Body of pancreas (tissue), 4 donors: ENCODE results near the gene ARFIP1. TPM values are rescaled to one million over a fixed set of nuclear protein-coding genes. Genes with fewer than 3 reads are reported as not detected.

Experiments
- ATAC-seq: fragments of 150-250 bp; one replicate; pipeline ENCODE4 v1.9.1; 2016
- DNase-seq, 4 donors: peaks; one replicate each; pipeline ENCODE4 v3.0.0-alpha.2; 2019
- H3K27ac ChIP-seq, 4 donors: fragments of 200-600 bp; sonication (generic); 1 replicate in 3 of 4; 2 replicates in 1 of 4; pipeline versions ENCODE4 v1.5.1 to v1.6.1; 2016 to 2019; ENCODE audit warnings: mild to moderate bottlenecking in 1 of 4, mixed read lengths in 1 of 4, moderate library complexity in 1 of 4
- H3K27me3 ChIP-seq, 2 donors: fragments of 200-600 bp; sonication (generic); one replicate each; pipeline ENCODE4 v1.6.0; 2016; ENCODE audit warnings: mild to moderate bottlenecking in 1 of 2
- H3K36me3 ChIP-seq, 2 donors: fragments of 200-600 bp; sonication (generic); replicated peaks in 1 of 2; 2 replicates each; pipeline ENCODE4 v1.5.1; 2016; ENCODE audit warnings: low read depth in 2 of 2; ENCODE audit not compliant: insufficient read depth in 1 of 2
- H3K4me1 ChIP-seq: fragments of 200-600 bp; sonication (generic); one replicate; pipeline ENCODE4 v1.6.0; 2016
- H3K4me3 ChIP-seq, 2 donors: fragments of 200-600 bp; sonication (generic); 1 replicate in 1 of 2; 2 replicates in 1 of 2; pipeline ENCODE4 v1.5.1; 2016 to 2019
- H3K9me3 ChIP-seq, 3 donors: fragments of 200-600 bp; sonication (generic); 1 replicate in 2 of 3; 2 replicates in 1 of 3; pipeline ENCODE4 v1.5.1; 2016
- POLR2A ChIP-seq, 3 donors: fragments of 450-650 bp; IDR thresholded peaks; one replicate each; pipeline ENCODE4 v1.6.1; 2016; ENCODE audit warnings: antibody characterized with exemption in 3 of 3, mild to moderate bottlenecking in 2 of 3
- WGBS, 2 donors: methylation state at CpG; one replicate each; pipeline ENCODE4 v1.1.5; 2017; 5-methylcytosine and 5-hydroxymethylcytosine counted together
- intact Hi-C: fragments of 100-400 bp; cut with DNase I; formaldehyde crosslinking; loops from one replicate; pipeline ENCODE4 v1.15.1; 2023
- total RNA-seq, 2 donors: library from RNA; depleted of rRNA; stranded (reverse); fragments of >200 nt; gene quantifications; one replicate each; pipeline ENCODE4 v1.1.0, GENCODE V29; 2016
- TF ChIP-seq, protein P1 (sequence below), 7 experiments: fragments of 450-650 bp in 4 of 7; fragments of 200-600 bp in 3 of 7; sonication (generic) in 3 of 7; IDR thresholded peaks; one replicate each; pipeline ENCODE4 v1.5.1; 2016 to 2019; ENCODE audit warnings: antibody characterized with exemption in 7 of 7

Gene ARFIP1
- total RNA-seq, 2 donors from 2014 or later, result 13.8 to 17.4 TPM

DNA sequence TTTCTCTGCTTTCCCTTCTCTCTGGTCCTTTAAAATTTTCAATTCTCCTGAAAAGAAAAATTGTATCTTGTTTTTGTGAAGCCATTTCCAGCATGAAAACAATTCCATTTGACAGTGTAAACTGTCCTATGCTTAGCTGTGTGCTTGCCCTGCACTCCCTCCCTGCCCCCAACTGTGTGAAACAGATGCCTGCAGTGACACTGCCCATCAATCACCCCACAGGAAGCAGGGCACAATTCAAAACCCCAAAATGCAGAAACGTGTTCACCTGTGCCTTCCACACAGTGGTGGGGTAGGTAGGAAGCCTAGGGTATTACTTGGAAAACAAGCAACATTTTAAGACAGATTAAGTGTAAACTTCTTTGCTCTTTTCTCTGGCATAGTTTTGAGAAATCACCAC, 150.1 kb downstream of the ARFIP1 start:
- no peak for ATAC-seq
- DNase-seq, result no peak
- no peak overlapping the region for H3K27ac ChIP-seq
- H3K27me3 ChIP-seq, result no peaks in the 10 kb centered on the region
- no peaks in the 10 kb centered on the region for H3K36me3 ChIP-seq
- H3K4me3 ChIP-seq, result no peak overlapping the region
- H3K9me3 ChIP-seq, result no peaks in the 10 kb centered on the region
- intact Hi-C loops, result no loop called here
- no peak for TF ChIP-seq POLR2A (IDR thresholded peaks at IDR 0.05)
- TF ChIP-seq, protein P1, sequence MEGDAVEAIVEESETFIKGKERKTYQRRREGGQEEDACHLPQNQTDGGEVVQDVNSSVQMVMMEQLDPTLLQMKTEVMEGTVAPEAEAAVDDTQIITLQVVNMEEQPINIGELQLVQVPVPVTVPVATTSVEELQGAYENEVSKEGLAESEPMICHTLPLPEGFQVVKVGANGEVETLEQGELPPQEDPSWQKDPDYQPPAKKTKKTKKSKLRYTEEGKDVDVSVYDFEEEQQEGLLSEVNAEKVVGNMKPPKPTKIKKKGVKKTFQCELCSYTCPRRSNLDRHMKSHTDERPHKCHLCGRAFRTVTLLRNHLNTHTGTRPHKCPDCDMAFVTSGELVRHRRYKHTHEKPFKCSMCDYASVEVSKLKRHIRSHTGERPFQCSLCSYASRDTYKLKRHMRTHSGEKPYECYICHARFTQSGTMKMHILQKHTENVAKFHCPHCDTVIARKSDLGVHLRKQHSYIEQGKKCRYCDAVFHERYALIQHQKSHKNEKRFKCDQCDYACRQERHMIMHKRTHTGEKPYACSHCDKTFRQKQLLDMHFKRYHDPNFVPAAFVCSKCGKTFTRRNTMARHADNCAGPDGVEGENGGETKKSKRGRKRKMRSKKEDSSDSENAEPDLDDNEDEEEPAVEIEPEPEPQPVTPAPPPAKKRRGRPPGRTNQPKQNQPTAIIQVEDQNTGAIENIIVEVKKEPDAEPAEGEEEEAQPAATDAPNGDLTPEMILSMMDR (IDR thresholded peaks at IDR 0.05), result no peak
- H3K4me1 ChIP-seq, result peaks cover 5% of the 10 kb centered on the region
- WGBS, 2 donors, result 33 to 53% methylated on average over 1 of the region's 1 CpG

DNA sequence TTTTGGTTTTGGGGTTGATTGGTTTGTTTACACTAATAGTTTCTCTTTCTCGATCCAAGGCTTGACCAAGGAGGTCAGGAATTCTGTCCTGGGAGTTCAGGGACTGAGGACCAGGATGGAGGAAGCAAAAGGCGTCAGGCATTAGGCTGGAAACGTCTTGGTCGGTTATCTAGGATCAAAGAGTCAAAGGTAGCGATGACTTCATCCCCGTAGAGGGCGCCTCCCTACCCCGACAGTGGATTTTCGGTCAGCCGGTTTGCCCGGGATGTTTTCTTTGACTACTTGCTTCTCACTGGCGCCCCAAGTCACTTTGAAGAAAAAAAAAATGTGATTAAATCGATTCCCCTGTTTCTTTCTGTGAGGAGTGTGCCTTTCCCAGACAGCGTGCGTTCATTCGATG, 155.4 kb downstream of the ARFIP1 start:
- Histone ChIP-seq H3K4me3 (no peak overlapping the region), H3K27me3 (no peaks in the 10 kb centered on the region), H3K4me1 (peaks cover 24% of the 10 kb centered on the region), H3K36me3 (no peaks in the 10 kb centered on the region), H3K9me3 (no peaks in the 10 kb centered on the region), H3K27ac (peak overlapping the region; percentile 81 to 92 (median 89))
- DNase-seq (peak; percentile 42 to 67 (median 58)), ATAC-seq (peak; percentile 33)
- 22% methylated on average over 16 of the region's 16 CpGs for WGBS, 2 donors
- intact Hi-C loops, result no loop called here
- TF ChIP-seq POLR2A (IDR thresholded peaks at IDR 0.05), result no peak
- TF ChIP-seq, protein P1 (IDR thresholded peaks at IDR 0.05), result no peak

DNA sequence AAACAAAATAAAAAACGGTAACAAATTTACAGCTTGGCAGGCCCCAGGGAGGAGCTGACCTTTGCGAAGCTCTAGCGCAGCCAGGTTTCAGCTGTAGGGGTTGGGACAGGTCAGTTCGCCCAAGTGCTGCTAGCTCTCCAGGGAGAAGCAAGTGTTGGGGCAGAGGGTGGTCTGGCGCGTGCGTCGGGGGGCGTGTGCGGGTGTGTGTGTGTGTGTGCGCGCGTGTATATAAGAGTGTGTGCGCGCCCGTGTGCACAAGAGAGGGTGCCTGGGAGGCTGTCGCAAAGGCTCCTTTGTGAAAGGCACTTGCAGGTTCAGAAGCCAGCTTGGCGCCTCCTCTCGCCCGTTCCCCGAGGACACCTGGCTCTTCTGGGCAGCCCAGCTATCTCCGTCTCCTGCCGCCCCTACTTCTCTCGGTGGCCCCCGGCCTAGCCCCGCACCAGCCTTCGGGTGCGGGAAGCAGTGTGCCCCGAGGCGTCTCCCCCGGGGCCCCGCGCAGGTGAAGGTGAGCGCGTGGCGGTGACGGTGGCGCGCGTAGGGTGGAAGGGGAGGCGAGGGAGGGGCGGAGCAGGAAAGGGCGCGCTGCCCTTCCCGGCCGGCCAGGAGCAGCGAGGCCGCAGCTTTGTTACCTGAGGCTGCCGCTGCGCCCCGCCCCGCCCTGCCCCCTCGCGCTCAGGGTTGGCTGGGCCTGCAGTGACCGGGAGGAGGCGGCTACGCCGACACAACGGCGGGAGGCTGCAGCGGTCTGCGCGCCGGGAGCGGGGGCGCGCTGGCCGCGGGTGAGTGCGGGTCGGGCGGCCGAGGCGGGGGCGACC, 156.1 kb downstream of the ARFIP1 start, which contains the start of gene FHDC1:
FHDC1 (plus strand) TSS at position 693 of the 815 bp plus-strand sequence. CDS start 6,735 bp downstream, outside the sequence.
- WGBS, 2 donors, result 0 to 2% methylated on average over 24 to 60 of the region's 75 CpGs
- peak; percentile 93 for ATAC-seq
- intact Hi-C loops, result no loop called here
- DNase-seq, result peak; percentile 89 to 93 (median 90)
- H3K36me3 ChIP-seq, result no peaks in the 10 kb centered on the region
- no peaks in the 10 kb centered on the region for H3K9me3 ChIP-seq
- TF ChIP-seq POLR2A (IDR thresholded peaks at IDR 0.05), result peak; percentile 76 to 91 (median 79)
- TF ChIP-seq, protein P1 (IDR thresholded peaks at IDR 0.05), result peak in 3 of 7 experiments; percentile 7 to 53 (median 51)
- H3K27me3 ChIP-seq, result no peaks in the 10 kb centered on the region
- H3K4me1 ChIP-seq, result peaks cover 20% of the 10 kb centered on the region
- peak within 1 kb of the TSS; percentile 81 to 92 (median 89) for H3K27ac ChIP-seq
- H3K4me3 ChIP-seq, result peak within 1 kb of the TSS; percentile 46 to 67

DNA sequence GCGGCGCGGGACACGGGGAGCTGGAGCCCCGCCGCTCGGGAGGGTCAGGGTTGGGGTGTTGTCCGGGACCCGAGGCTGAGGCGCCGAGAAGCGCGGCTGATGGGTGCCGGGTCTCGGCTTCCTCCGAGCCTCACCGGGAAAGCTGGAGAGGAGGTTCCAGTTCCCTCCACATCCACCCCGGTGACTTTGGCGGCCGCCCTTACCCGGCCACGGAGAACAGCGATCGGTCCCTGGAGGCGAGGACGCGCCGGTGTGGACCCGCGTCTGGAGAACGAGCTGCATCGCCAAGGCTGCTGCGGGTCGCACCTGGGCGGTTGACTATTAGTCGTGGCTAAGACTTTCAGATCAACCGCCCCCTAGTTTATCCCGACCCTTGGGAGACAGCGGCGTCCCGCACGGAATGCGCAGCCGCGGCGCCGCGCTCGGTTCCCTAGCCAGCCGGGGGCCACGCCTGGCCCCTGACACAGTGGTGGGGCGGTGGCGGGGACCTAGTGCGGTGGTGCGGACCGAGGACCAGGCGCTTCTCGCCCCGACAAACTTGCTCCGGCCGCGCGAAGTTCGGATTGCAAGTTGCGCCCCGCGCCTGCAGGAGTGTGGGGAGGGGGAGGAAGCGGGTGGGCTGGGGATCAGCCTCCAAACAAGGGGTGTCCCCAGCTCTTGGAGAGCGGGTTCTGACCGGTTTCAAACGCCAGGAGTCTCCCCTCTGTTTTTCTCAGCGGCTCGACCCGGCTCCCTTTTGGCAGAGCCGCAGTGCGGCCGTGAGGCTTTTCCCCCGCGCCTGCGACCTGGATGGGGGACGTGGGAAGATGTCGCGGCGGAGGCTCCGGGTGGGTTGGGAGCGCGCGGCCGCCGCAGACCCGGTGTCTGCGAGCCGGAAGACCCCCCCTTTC, 156.9 kb downstream of the ARFIP1 start:
- Histone ChIP-seq H3K36me3 (no peaks in the 10 kb centered on the region), H3K4me3 (peak overlapping the region; percentile 46 to 67), H3K4me1 (peaks cover 20% of the 10 kb centered on the region), H3K9me3 (no peaks in the 10 kb centered on the region), H3K27me3 (no peaks in the 10 kb centered on the region), H3K27ac (peak overlapping the region; percentile 81 to 92 (median 89))
- peak; percentile 25 to 44 (median 40) for DNase-seq
- ATAC-seq, result peak; percentile 23
- TF ChIP-seq, protein P1 (IDR thresholded peaks at IDR 0.05), result no peak
- TF ChIP-seq POLR2A (IDR thresholded peaks at IDR 0.05), result no peak
- WGBS, 2 donors, result 0% methylated on average over 8 to 80 of the region's 93 CpGs
- intact Hi-C loops, result no loop called here
